Suprapubic skin (tissue), 4 donors: ENCODE results near the gene NFATC3.

ENCODE experiments used
- CTCF ChIP-seq, 2 donors: fragments of 200-600 bp in 1 of 2; fragments of 450-650 bp in 1 of 2; sonication (generic) in 1 of 2; IDR thresholded peaks; one replicate each; pipeline ENCODE4 v1.5.1; 2016 to 2019; ENCODE audit warnings: antibody characterized with exemption in 2 of 2, mild to moderate bottlenecking in 1 of 2, moderate library complexity in 1 of 2
- EP300 ChIP-seq: sonication (generic); formaldehyde crosslinking; IDR thresholded peaks from one replicate; pipeline ENCODE4 v1.6.1; 2017; ENCODE audit warnings: antibody characterized with exemption
- POLR2A ChIP-seq, 2 donors: fragments of 450-650 bp; IDR thresholded peaks; one replicate each; pipeline ENCODE4 v1.6.1; 2017; ENCODE audit warnings: antibody characterized with exemption in 2 of 2, mild to moderate bottlenecking in 2 of 2, moderate library complexity in 2 of 2
- POLR2AphosphoS5 ChIP-seq, 3 donors: sonication (generic); formaldehyde crosslinking; IDR thresholded peaks; one replicate each; pipeline ENCODE4 v1.6.1; 2017; ENCODE audit warnings: antibody characterized with exemption in 3 of 3

GRCh38 chr16:68076560-68076959 is 8.6 kb upstream of the NFATC3 start:
- TF ChIP-seq POLR2AphosphoS5 (IDR thresholded peaks at IDR 0.05) (no peak), CTCF (IDR thresholded peaks at IDR 0.05) (no peak), POLR2A (IDR thresholded peaks at IDR 0.05) (no peak), EP300 (no peak)
